Measurements from ENCODE around the gene BRD2. TPM values are rescaled to one million over a fixed set of nuclear protein-coding genes. Genes with fewer than 3 reads are reported as not detected.

Gene BRD2
- total and polyA plus RNA-seq, 9 of the 15 experiments (the other 6 are each of a cell fraction or from before 2014, with no cell fraction given) = 19.0 to 252 (median 181) TPM

- TF ChIP-seq YY1 (IDR thresholded peaks at IDR 0.05; ENCODE audit: borderline replicate concordance in 1 of 3, control insufficient read depth in 1 of 3, extremely low read depth in 1 of 3, insufficient read depth in 3 of 3, insufficient read length in 1 of 3, insufficient replicate concordance in 2 of 3, low read depth in 1 of 3, low read length in 2 of 3) = peak; percentile 77 to 88 (median 85)
- TF ChIP-seq TRIM25 (IDR thresholded peaks at IDR 0.05; ENCODE audit: borderline replicate concordance) = 0 out of 2 replicates have a peak, but pooled peaks have one; percentile 25
- TF ChIP-seq BCL6 (CRISPR knock-in tag; IDR thresholded peaks at IDR 0.05) = peak; percentile 19; the same call in 1 of the 2 replicates
- TF ChIP-seq ILK (tag; IDR thresholded peaks at IDR 0.05; ENCODE audit: borderline replicate concordance, low read depth) = no peak
- no peak for TF ChIP-seq ZNF583 (CRISPR knock-in tag; IDR thresholded peaks at IDR 0.05)
- TF ChIP-seq ZFPM2 (CRISPR knock-in tag; IDR thresholded peaks at IDR 0.05) = no peak
- TF ChIP-seq HNRNPLL (IDR thresholded peaks at IDR 0.05; ENCODE audit: low read depth, low read length, poor library complexity, severe bottlenecking) = peak; percentile 39
- no peak for TF ChIP-seq ZNF79 (CRISPR knock-in tag; IDR thresholded peaks at IDR 0.05; ENCODE audit: low read depth)
- TF ChIP-seq MBD2 (IDR thresholded peaks at IDR 0.05; ENCODE audit: borderline replicate concordance, low read depth) = peak; percentile 3; the same call in 1 of the 2 replicates
- peak in 1 of 2 experiments; percentile 32; a peak in 1 of 4 replicates for TF ChIP-seq NRF1 (conservative IDR thresholded peaks at IDR 0.05 in 1 of 2, IDR thresholded peaks at IDR 0.05 in 1 of 2)
- TF ChIP-seq ILF3 (IDR thresholded peaks at IDR 0.05; ENCODE audit: borderline replicate concordance) = no peak
- TF ChIP-seq HMGXB4 (CRISPR knock-in tag; IDR thresholded peaks at IDR 0.05) = peak; percentile 80
- no peak for TF ChIP-seq ZNF3 (CRISPR knock-in tag; IDR thresholded peaks at IDR 0.05)
- TF ChIP-seq ZKSCAN3 (CRISPR knock-in tag; IDR thresholded peaks at IDR 0.05) = no peak
- TF ChIP-seq SAFB2 (IDR thresholded peaks at IDR 0.05; ENCODE audit: borderline replicate concordance, low read depth, low read length, severe bottlenecking) = no peak
- TF ChIP-seq MXI1 (IDR thresholded peaks at IDR 0.05; ENCODE audit: low read depth, low read length) = peak; percentile 14; the same call in 1 of the 2 replicates
- peak; percentile 92 for TF ChIP-seq RBFOX2 (IDR thresholded peaks at IDR 0.05; ENCODE audit: low read depth, low read length)
- TF ChIP-seq ZNF445 (CRISPR knock-in tag; IDR thresholded peaks at IDR 0.05; ENCODE audit: low read depth) = no peak
- no peak for TF ChIP-seq ZNF75A (CRISPR knock-in tag; IDR thresholded peaks at IDR 0.05)
- no peak for TF ChIP-seq ZBTB12 (CRISPR knock-in tag; IDR thresholded peaks at IDR 0.05)
- TF ChIP-seq HNRNPH1 (optimal IDR thresholded peaks at IDR 0.05; ENCODE audit: low read depth, low read length) = no peak
- no peak for TF ChIP-seq ZNF695 (CRISPR knock-in tag; IDR thresholded peaks at IDR 0.05)
Observed at GRCh38 chr6:32972353-32973143, 4.2 kb downstream of the BRD2 start (continued).

Data from K562 (cell line).